Right ventricle myocardium superior (tissue), 1 donor: ENCODE measurements around the gene CEPT1. TPM values are rescaled to one million over a fixed set of nuclear protein-coding genes. Genes with fewer than 3 reads are reported as not detected.
A peak's percentile ranks its signal among the peaks of the same experiment; 100 is the strongest.

Experiments
- ATAC-seq: fragments of 200-7000 bp; cut with Tn5 transposase; one replicate; pipeline ENCODE4 v1.9.1; 2020; ENCODE audit warnings: mild to moderate bottlenecking; ENCODE audit not compliant: poor library complexity
- DNase-seq: peaks from one replicate; pipeline ENCODE4 v3.0.0-alpha.2; 2020
- intact Hi-C: fragments of 100-400 bp; cut with DNase I; formaldehyde crosslinking; loops from one replicate; pipeline ENCODE4 v1.11.2; 2022
- total RNA-seq: library from RNA; stranded (reverse); fragmentation: NEBNext Ultra II Directional; extraction: Animal tissue kit (Norgen Biotek cat#: 25700); gene quantifications from one replicate; pipeline ENCODE4 v1.2.1, GENCODE V29; 2021
- donor health status: DM: no; HTN: yes; CAD: no; lungs with severe emphysema.

The CEPT1 gene
- total RNA-seq, 1 donor from 2014 or later = 11.6 TPM

DNA sequence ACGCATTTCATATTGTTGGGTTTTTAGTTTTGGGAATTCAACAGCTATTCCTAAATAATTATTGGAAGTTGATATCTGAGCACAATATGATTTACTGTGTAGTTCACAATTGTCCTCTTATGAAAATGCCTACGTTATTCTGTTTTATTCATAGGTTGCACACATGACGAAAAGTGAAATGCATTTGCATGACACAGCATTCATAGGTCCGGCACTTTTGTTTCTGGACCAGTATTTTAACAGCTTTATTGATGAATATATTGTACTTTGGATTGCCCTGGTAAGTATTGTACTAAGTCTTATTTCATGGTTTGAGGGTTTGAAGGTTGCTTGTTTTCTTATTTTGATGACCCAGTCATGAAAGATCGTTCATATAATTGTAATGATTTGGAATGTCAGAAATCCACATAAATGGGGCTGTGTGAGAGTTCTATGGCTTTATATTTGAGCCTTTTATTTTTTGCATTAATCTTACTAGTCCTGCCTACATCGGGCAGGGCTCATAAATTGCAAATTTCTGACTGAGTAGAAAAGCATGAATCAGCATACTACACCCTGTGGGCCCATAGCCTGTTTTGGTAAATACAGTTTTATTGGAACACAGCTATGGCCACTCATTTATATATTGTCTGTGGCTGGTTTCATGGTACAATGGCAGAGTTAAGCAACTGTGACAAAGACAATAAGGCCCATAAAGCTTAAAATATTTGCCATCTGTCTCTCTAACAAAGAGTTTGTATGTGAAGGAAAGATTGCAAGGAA is 43.5 kb downstream of the CEPT1 start:
- DNase-seq (no peak), ATAC-seq (no peak)
- intact Hi-C loops = no loop called here

DNA sequence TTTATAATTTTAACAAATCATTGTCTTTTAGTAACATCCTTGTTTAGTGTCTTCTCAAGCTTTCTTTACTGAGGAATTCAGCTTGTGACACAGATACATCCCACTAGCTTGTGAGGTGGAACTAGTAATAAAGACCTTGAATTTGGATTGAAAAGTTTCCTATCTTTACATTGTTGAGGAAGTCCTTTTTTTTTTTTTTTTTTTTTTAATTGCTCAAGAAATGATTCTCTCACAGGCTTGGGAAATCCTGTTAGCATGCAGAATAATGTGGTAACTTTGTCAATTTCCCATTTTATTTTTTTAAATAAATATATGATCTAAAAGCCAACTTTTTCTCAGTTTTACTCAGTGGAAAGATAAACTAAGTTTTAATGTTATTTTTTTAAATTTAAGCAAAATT is 44.6 kb downstream of the CEPT1 start:
- DNase-seq (no peak), ATAC-seq (no peak)
- intact Hi-C loops = no loop called here

DNA sequence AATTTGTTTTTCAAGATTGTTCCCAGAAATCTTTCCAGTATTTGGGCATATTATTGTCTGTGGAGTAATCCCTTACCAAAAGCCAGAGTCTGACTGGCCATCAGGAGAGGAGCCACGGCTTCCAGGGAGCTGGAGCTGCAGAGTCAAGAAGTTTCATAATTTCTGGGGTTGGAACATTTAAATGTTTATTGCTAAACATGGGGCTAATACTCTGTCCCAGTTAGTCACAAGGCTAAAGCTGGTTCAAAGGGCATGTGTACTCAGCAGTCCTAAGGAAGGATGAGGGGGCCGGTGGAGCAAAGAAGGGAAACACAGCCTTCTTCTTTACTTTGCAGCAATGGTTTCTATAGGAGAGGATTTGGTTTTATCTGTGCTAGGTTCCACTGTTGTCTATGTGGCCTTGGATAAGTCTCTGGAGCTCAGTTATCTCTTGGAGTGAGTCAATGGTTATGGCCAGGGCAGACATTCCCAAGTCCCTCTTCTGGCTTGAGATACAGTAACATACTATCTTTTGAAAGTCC is 51.0 kb downstream of the CEPT1 start:
- intact Hi-C loops = no loop called here
- ATAC-seq (peak; percentile 49), DNase-seq (no peak)

DNA sequence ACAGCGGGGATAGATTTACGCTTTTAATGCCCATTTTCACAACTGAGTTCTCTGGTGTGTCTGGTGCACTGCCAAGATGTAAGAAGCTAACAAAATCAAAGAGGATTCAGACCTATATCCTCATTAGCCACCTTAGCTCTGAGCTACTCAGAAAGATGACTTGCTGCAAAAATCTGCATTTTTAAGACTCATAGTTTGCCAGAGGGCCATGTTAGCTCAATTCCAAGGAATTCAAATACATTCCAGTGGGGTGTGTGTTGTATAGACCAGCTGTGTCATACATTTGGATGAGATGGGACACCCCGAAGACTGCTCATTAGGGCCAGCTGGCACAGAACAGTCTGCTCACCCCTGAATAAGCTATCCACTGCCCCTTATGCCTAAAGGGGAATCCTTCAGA is 51.5 kb downstream of the CEPT1 start:
- DNase-seq = no peak
- no peak for ATAC-seq
- intact Hi-C loops = no loop called here

DNA sequence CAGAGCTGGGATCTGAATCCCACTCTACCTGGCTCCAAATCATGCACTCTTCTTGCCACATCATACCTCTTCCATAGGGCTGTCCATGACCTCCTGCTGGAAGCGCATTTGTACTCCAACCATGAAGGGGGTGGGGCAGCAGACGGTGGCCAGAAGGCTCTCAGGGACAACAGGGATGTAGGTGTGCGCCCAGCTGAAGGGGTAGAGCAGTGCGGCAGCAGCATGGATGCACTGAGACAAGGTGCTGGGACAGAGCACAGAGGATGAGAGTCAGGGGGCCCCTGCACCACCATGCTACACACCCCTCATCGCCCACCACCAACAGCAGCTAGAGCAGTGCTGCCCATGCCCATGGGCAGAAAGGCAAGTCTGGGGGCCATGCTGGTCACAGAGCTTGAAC is 52.1 kb downstream of the CEPT1 start:
- ATAC-seq (no peak), DNase-seq (no peak)
- intact Hi-C loops = no loop called here

DNA sequence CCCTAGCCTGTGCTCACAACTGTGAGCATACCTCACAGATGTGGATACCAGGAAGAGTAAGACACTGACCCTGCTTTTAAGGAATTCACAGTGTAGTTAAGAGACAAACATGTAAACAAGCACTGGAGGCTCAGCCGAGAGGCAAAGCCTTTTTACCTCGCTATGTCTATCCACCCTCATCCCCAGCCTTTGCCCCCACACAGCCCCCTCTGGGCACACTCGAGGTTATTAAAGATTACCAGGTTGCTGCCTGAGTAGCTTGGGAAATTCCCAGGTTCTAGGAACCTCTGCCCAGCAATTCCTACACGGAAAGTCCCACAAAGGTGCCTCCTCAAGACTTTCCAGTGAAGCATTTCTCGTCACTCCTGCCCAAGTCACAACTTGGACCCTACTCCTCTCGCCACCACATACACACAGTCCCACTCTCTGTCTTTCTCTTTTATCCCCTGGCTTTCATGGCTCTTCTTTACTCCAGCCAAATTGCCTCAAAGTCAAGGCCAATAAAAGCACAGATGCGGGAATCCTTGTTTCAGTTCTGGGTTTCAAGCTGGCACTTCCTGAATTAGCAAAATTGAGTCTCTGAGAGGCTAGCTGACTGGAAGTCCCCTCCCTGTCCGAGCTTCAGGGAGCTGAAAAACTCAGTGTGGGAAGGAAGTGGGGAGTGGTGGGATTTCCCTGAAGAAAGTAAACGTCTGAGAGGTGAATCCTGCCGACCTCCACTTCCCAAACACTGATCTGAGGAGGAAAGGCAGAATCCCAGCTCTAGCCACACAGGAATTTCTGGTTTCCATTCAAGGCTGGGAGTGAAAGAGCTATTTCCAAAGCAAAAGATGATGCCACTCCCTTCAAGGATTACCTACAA is 52.9 kb downstream of the CEPT1 start:
- ATAC-seq (peak; percentile 23), DNase-seq (no peak)
- intact Hi-C loops = no loop called here

DNA sequence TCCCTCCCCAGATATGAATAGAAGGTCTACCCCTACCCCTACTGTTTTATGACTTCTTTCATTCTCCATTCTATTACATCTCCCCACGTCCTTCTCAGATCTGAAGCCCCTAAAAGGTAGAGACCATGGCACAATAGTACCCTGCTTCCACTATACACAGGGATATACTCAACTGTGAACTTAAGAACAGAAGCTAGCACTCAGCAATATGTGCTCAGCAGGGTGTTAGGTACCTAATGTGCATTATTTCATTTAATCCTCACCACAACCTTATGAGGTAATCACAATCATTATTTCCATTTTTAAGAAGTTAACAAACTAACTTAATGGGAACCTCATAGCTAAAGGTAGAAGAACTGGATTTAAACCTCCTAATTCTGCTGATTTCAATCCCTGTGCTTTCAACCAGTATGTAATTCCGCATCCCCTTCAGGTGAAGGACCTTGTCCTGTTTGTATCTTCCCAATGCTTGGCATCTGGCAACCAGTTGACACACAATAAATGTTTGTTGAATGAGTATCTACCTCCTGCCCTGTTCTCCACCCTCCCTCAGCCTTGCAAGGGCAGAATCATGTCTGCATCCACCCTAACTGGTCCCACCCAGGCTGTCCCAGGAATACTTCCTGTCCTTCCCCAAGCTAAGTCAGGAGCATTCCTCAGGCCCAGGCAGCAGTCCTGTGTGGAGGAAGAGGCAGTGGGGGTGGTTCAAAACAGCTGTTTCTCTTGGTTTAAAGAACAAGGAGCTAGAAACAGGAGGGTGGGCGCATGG is 53.9 kb downstream of the CEPT1 start:
- intact Hi-C loops = no loop called here

DNA sequence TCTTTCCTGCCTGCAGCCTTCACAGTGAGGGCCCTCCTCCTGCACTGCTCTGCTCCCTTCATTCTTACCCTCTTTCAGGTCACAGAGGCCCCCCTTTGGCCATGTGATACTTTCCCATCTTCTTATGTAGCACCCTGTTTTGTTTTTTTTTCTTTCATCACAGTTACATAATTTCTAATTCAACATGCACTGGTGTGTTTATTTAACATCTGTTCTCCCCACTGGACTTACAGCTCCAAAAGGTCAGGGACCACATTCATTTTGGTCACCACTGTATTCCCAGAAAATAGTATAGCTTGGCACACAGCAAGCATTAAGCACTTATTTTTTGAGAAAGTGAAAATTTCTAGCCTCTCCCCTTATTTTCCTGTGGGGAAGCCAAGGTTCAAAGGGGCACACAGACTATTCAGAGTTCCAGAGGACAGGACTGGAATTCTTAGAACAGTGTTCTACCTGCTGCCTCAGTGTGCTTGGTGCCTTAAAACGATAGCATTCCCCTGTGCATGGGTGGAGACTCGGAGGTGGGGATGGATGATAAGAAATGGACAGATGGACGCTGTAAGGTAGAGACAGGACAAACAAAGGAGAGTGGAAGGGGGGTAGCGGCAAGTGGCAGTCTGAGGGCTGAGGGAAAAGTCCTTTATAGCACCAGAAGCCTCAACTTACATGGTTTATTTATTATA is 55.1 kb downstream of the CEPT1 start:
- DNase-seq (no peak), ATAC-seq (no peak)
- intact Hi-C loops = no loop called here

More for the DNA sequence above, 53.9 kb downstream of the CEPT1 start:
- DNase-seq = no peak
- ATAC-seq = no peak

DNA sequence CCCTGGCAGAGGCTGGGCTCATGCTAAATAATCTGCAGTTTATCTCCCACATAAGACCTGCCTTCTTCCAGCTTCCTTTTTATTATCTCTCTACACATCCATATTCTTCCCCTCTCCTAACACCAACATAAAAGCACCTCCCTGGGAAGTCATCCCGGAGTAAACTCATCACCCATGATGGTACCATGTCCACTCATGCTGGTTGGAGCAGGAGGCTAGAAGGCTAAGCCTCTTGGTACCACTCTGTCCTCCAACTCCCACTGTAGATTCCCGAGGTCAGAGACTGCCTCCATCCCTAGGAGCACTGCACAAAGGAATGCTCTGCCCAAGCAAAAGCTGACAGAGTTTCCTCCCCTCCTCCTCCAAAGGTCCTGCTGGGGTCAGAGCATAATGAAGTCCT is 56.2 kb downstream of the CEPT1 start:
- intact Hi-C loops = no loop called here
- DNase-seq (no peak), ATAC-seq (no peak)

DNA sequence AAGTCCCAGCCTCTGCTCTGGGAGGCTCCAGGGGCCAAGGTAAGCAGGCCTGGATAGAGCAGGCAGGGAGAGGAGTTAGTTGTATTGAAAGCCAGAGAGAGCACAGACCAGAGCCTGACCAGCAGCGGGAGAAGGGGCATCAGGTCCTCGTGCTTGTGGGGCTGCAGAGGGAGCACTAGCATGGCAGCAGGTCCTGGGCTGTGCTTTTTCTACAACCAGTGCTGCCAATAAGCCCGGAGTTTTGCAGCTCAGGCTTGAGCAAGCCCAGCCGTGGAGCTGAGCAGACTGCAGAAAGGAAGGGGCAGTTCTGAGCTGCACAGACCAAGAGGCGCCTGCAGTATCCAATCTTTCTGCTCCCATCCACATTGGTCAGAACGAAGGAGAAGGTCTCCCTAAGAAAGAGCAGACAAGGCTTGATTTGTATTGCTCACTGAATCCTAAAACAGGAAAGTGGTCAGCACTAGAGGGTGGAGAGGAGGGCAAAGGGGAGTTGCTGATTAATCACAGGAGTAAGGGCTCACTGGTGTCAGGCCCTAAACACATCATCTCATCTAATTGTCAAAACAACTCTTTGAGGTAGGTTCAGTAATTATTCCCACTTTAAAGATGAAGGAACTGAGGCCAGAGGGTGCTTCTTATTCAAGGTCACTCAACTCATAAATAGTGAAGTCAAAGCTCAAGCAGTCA is 57.7 kb downstream of the CEPT1 start:
- DNase-seq = no peak
- no peak for ATAC-seq
- intact Hi-C loops = no loop called here

DNA sequence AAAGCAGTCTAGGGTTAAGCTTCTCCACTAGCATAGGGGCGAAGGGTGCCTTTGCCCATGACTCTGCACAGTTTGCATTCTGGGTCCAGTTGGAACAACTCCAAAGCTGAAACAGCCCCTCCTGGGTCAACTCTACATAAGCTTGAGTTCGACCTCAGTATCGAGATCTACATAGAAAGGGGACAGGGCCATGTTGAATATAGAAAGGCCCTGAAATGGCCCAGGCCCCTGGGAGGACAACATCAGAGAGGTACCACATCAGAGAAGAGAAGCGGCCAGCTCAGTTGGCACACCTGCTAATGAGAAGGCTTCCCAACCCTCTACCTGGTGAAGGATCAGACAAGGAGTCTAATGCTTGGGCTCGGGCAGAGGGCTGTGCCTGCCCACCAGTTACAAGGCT is 58.8 kb downstream of the CEPT1 start:
- intact Hi-C loops = no loop called here
- no peak for ATAC-seq
- DNase-seq = no peak

DNA sequence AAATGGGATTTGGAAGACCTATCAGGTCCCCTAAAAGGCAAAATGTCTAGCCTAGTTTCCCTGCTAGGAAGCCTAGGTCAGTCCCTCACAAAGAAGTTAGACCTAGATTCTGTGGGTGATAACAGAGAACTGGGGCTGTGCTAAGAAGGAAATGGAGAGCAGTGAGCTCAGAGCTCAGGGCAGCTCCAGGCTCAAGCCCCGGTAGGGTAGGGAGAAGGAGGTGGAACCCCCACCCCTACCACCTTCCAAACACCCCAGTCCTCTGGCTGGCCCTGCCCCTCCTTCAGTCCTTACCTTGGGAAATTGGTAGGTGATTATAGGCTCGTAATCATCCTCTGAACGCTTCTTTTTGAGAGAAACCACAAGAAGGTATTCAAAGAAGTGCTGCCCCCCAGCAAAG is 59.3 kb downstream of the CEPT1 start:
- ATAC-seq (no peak), DNase-seq (no peak)
- intact Hi-C loops = no loop called here

DNA sequence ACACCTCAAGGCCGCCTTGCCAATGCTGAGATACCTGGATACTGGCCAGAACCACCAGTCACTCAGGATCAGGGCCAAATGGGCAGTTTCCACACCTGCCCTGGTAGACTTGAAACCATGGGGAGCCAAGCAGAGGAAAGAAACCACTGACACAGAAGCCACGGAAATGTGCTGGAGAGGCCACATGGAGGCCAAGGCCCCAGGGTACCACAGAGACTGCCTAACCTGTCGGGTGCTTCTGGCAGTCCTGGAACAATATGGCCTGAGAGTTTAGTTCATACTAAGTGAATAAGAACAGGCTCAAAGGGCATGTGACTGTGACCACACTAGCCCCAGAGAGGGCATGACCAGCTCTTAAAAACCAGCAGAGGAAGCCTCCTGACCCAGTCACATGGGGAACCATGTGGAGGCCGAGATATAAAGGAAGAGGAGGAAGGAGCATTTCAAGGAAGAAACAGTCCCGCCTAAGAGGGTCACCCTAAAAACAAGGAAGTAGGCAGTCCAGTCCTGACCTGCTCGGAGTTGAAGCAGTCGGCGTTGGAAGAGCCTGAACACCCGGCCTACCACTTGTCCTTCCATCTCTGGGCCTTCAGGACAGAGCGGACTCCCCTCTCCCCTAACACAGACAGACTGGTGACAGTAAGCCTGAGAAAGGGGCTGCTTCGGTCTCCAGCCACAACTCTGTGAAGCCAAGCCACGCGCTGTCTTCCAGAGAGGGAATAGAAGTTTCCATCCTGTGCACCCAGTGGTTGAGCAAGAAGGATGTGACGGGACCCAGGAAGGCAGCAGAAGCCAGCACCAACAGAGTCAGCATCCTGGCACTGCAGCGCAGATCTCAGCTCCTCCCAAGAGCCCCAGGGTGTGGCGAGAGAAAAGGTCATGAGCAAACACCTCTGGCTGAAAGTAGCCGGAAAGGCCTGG is 60.1 kb downstream of the CEPT1 start, which contains the start of gene DENND2D:
Gene DENND2D, minus strand, starts transcription at position 766 of the 921 bp plus-strand sequence. Its CDS starts 187 bp downstream, at position 579.
- DNase-seq (peak; percentile 66), ATAC-seq (peak; percentile 39)
- intact Hi-C loops = no loop called here

DNA sequence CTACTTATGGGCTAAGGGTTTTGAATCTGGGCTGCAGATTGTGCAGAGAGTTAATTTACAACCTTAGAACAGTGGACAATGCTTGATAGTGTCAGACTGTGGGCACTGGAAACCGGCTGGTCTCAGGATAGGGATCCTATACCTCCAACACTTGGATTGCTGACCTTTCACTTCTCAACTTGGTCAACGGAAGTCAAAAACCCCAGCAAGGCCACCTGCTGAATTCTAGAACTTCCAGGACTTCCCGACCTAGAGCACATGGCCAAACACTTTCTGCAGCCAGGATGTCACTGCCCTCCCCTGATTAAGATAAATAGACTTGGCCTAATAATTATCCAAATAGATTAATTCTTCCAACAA is 60.8 kb downstream of the CEPT1 start:
- intact Hi-C loops = no loop called here
- no peak for ATAC-seq
- DNase-seq = no peak

DNA sequence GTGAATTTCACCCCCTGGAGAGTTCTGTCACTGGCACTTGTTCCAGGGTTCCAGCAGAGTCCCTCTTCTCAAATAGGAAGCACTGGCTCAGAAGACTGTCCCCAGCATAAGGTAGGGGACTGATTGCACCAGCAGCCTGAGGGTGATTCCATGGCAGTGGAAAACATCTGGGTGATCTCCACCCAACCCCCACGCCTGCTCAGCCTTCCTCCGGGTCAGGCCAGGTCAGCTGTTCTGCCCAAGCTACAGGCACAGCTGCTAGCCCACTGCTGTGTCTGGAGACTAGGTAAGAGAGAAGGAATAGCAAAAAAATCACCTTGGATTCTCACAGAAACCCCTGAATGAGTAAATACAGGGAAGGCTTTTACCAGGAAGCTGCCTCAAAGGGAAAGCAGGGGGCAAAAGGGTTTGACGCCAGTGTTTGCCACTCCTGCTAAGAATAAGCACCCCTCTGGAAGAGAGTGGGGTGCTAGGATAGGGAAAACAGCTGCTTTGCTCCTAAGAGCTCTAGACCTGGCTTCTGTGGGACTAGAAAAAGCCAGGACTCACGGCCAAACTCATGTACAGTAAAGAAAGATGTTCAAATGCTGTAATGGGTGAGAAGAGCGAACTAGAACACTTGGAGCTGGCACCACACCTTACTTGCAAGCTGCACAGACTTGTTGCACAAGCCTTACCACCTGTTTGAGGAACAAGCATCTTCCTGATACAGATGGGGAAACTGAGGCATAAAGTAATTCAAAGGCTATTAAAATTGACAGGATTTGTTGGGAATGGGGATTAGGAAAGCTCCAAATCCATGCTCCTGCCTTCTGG is 61.5 kb downstream of the CEPT1 start:
- DNase-seq (no peak), ATAC-seq (no peak)
- intact Hi-C loops = no loop called here

DNA sequence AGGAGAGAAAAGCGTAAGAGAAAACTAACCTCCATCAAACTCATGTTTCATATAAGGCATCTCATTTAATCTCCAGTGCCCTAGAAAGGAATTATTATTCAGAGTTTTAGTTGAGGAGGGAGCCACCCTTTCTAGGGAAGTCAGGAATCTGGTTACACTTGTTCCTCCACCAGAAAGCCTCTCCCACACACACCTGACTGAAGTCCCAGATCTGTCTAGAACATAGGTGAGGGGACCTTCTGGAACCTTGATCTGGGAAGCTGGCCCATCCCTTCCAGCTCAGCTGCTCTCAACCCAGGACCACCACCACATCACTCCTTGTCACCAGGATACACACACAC is 62.3 kb downstream of the CEPT1 start:
- DNase-seq (no peak), ATAC-seq (no peak)
- intact Hi-C loops = no loop called here
